ENCODE measurements around the gene POM121L2.
A peak's percentile ranks its signal among the peaks of the same experiment; 100 is the strongest.

POM121L2 gene

DNA sequence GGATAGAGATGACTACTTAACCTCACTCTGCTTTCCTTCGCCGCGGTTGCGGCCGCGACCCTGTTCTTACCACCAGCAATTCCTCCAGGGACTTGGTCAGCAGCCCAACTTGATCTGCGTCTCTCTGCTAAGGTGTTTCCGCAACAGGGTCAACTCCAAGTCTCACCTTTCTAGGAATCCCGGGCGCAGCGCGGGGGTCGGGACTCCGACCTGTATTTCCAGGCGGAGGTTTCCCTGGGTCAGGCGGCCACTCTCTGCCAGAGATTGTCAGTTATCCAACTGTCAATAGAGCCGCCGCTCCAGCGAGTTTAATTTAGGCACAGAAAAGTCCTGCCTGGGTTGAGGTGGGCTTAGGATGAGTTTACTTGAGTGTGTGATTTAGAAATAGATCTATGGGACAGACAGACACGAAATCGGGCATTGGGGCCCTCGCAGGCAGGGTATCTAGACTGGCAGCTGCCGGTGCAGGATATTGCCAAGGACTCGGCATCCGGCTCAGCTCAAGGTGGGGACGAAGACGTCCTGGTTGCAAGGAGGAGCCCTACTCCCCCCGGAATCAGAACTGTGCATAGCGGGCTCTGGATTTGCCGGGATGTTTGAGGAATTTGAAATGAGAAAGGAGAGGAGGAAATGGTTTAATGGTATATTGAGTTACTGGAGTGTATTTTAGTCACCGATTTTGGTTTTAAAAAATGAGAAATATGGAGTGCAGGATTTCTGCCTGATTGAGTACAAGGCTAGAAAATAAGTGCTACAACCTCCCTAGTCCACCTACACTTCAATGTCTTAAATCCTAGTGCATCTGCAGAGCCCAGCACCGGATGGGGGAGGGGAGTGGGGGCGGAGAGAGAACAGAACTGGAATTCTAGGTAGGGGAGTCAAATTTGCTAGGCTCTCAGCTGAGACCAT lies 23.7 kb downstream of the POM121L2 start:
- in situ Hi-C loops (cut with HindIII; ENCODE audit: low pct_unique_long_range_greater_than_20kb, low sequenced_read_pairs), result no loop called here
- no peak for TF ChIP-seq JUND (IDR thresholded peaks at IDR 0.05; ENCODE audit: low read depth)
- DNase-seq (ENCODE audit: low read depth in 1 of 2, low spot score in 1 of 2), result no peak

DNA sequence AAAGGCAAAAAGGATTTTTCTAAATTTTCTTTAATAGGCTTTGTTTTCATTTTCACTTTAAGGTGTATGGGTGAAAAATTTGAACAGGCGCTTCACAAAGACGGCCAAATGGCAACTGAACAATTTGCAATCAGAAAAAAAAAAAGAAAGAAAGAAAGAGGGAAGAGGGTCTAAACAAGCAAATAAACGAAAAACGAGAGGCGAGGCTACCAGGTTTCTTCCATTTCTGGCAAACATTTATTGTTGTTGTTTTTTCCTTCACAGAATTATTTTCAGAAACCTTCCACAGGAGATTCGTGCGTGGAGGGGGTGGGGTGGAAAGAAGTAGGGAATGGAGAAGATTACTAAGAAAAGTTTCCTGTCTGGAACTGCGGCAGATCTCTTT lies 24.3 kb downstream of the POM121L2 start:
- TF ChIP-seq JUND (IDR thresholded peaks at IDR 0.05; ENCODE audit: low read depth), result no peak
- DNase-seq (ENCODE audit: low read depth in 1 of 2, low spot score in 1 of 2), result no peak
- in situ Hi-C loops (cut with HindIII; ENCODE audit: low pct_unique_long_range_greater_than_20kb, low sequenced_read_pairs), result no loop called here

DNA sequence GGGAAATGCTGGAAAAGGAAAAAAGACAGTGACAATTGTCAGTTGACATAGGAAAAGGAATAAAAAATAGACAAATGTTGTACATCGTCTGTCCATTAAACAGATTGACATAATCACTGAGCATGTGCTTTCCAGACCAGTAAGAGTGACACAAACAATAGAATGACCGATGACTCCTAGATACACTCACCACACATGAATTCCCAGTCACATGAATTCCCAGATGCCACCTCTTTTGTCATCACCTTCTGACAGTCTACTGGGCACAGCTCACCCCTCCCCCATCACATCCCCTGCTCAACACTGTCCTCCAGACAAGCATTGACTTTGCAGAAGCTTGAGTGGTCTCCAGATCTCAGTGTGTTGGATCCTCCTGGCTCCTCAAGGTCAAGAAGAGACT lies 25.9 kb downstream of the POM121L2 start:
- TF ChIP-seq JUND (IDR thresholded peaks at IDR 0.05; ENCODE audit: low read depth), result no peak
- no peak for DNase-seq (ENCODE audit: low read depth in 1 of 2, low spot score in 1 of 2)
- in situ Hi-C loops (cut with HindIII; ENCODE audit: low pct_unique_long_range_greater_than_20kb, low sequenced_read_pairs), result no loop called here

- TF ChIP-seq JUND (IDR thresholded peaks at IDR 0.05; ENCODE audit: low read depth), result no peak
- DNase-seq (ENCODE audit: low read depth in 1 of 2, low spot score in 1 of 2), result no peak
- in situ Hi-C loops (cut with HindIII; ENCODE audit: low pct_unique_long_range_greater_than_20kb, low sequenced_read_pairs), result no loop called here
Observed at GRCh38 chr6:27283279-27283678, 28.8 kb downstream of the POM121L2 start.

DNA sequence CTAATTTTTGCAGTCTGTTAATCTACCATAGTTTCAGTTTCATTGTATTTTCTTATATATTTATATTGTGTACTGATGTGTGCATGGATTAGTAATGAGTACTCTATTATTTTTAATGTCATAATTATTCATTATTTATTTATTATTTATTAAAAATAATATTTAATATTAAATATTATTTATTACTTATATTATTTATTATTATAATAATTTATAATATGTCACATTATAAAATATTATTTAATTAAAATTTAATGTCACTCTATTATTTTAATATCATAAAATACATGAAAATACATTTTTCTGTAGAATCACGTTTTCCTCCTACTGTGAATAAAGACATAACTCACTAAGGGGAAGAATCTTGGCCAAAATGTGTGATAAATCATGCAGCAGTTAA lies 30.5 kb downstream of the POM121L2 start:
- no peak for DNase-seq (ENCODE audit: low read depth in 1 of 2, low spot score in 1 of 2)
- TF ChIP-seq JUND (IDR thresholded peaks at IDR 0.05; ENCODE audit: low read depth), result no peak
- in situ Hi-C loops (cut with HindIII; ENCODE audit: low pct_unique_long_range_greater_than_20kb, low sequenced_read_pairs), result no loop called here

- in situ Hi-C loops (cut with HindIII; ENCODE audit: low pct_unique_long_range_greater_than_20kb, low sequenced_read_pairs), result no loop called here
- TF ChIP-seq JUND (IDR thresholded peaks at IDR 0.05; ENCODE audit: low read depth), result no peak
- DNase-seq (ENCODE audit: low read depth in 1 of 2, low spot score in 1 of 2), result no peak
Observed at GRCh38 chr6:27281105-27281539, 31.0 kb downstream of the POM121L2 start.

DNA sequence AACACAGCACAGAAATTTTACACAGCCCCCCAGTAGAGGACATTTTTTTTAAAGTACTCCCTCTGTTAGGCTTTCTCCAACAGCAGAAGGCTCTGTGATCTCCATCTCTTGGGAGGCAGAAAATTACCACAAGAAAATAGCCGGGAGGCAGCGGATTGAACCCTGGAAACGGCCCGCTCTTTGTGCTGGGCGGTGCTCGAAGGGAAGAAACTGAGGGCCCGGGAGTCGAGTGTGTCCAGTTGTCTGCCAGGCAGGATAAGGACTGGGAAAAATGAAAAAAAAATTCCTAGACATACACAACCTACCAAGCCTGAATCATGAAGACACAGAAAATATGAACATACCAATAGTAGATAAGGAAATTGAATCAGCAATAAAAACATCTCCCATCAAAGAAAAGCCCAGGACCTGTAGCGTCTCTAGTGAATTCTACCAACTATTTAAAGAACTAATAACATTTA lies 31.5 kb downstream of the POM121L2 start:
- in situ Hi-C loops (cut with HindIII; ENCODE audit: low pct_unique_long_range_greater_than_20kb, low sequenced_read_pairs), result no loop called here
- TF ChIP-seq JUND (IDR thresholded peaks at IDR 0.05; ENCODE audit: low read depth), result no peak
- DNase-seq (ENCODE audit: low read depth in 1 of 2, low spot score in 1 of 2), result no peak

GRCh38 chr6:27280064-27280539 lies 32.0 kb downstream of the POM121L2 start:
- DNase-seq (ENCODE audit: low read depth in 1 of 2, low spot score in 1 of 2), result peak in 1 of 2 experiments; percentile 29
- no peak for TF ChIP-seq JUND (IDR thresholded peaks at IDR 0.05; ENCODE audit: low read depth)
- in situ Hi-C loops (cut with HindIII; ENCODE audit: low pct_unique_long_range_greater_than_20kb, low sequenced_read_pairs), result no loop called here

DNA sequence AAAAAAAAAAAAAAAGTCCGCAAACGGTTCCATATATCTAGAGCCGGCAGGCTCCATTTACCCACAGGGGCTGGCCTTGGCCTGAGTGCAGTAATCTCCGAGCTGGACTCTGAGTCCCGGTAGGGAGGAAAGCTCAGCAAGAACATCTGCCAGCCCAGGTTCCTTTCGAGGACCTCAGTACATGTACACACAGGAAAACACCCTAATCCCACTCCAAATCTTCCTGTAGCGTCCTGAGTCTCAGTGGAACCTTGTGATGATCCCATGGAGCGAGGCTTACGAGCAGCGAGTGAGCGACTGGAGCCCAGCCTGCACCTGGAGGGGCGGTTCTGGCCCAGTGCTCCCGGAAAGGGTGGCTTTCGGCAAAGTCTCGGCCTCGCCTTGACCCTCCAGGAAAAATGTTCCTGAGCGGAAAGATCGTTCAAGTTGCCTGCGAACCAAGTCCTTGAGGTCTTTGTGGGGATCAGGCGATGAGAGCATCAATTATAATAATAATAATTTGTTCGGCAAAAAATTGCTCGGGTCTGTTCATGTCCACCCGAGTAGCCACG lies 32.5 kb downstream of the POM121L2 start:
- TF ChIP-seq JUND (IDR thresholded peaks at IDR 0.05; ENCODE audit: low read depth), result no peak
- DNase-seq (ENCODE audit: low read depth in 1 of 2, low spot score in 1 of 2), result no peak
- in situ Hi-C loops (cut with HindIII; ENCODE audit: low pct_unique_long_range_greater_than_20kb, low sequenced_read_pairs), result no loop called here

DNA sequence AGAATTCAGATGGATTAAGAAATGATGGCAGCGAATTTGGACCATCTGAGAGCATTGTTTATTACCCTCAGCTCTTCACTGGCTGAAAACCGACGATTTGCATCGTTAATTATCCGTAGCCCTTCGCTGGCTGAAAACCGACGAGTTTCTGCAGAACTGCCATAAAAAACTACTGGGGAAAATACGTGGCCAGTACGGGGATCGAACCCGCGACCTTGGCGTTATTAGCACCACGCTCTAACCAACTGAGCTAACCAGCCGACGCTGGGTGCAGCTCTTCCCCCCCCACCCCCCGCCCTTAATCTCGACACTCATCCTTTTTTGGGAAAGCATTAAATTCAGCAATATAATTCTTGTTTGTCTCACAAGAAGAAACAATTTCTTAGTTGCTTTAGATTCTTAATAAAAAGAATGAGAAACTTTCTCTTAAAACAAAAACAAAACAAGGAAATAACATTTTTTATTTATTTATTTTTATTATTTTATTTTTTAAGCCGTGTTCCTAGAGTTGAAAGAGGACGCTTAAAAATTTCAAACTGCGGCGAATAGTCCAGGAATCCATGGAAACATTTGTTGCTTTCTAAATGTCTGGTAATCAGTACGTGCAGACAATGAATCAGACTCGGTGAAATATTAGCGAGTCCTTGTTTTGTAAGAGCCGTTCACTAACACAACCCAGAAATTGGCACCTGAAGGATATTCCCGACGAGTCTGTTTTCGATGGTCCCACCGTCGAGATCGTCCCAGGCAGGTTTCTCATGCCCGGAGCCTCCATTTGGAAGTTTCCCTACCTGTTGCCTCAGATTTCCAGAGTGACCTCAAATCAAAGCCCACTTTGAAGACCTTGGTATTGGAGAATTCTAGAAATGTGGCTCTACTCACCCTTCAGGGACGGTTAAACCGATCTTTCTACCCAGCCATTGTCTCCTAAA lies 36.8 kb downstream of the POM121L2 start:
- in situ Hi-C loops (cut with HindIII; ENCODE audit: low pct_unique_long_range_greater_than_20kb, low sequenced_read_pairs), result no loop called here
- TF ChIP-seq JUND (IDR thresholded peaks at IDR 0.05; ENCODE audit: low read depth), result no peak
- no peak for DNase-seq (ENCODE audit: low read depth in 1 of 2, low spot score in 1 of 2)

GRCh38 chr6:27273783-27274182 lies 38.3 kb downstream of the POM121L2 start:
- TF ChIP-seq JUND (IDR thresholded peaks at IDR 0.05; ENCODE audit: low read depth), result no peak
- in situ Hi-C loops (cut with HindIII; ENCODE audit: low pct_unique_long_range_greater_than_20kb, low sequenced_read_pairs), result no loop called here
- no peak for DNase-seq (ENCODE audit: low read depth in 1 of 2, low spot score in 1 of 2)

DNA sequence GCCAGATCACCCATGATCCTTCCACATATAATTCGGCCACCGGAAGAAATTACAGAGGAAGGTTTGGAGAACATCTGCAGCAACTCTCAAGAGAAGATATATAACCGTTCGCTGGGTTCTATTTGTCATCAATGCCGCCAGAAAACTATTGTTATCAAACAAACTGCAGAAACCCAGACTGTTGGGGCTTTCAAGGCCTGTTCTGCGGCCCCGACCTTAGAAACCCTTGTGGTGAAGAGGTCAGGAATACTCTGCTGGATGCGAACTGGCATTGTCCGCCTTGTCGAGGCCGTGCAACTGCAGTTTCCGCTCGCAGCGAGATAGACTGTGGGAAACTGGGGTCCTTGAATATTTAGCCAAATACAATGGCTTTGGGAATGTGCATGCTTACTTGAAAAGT lies 43.3 kb downstream of the POM121L2 start:
- in situ Hi-C loops (cut with HindIII; ENCODE audit: low pct_unique_long_range_greater_than_20kb, low sequenced_read_pairs), result no loop called here
- no peak for TF ChIP-seq JUND (IDR thresholded peaks at IDR 0.05; ENCODE audit: low read depth)
- DNase-seq (ENCODE audit: low read depth in 1 of 2, low spot score in 1 of 2), result no peak

Measured in T47D (cell line).